CD8-positive, alpha-beta memory T cell (primary cell): Measurements from ENCODE around the gene ESRRB. TPM values are rescaled to one million over a fixed set of nuclear protein-coding genes. Genes with fewer than 3 reads are reported as not detected.

Experiments used
- CTCF ChIA-PET: fragments of 350-600 bp; sonication (Branson Sonifier 250); formaldehyde crosslinking; loops from one replicate; lab custom pipeline; 2021; ENCODE audit warnings: antibody characterized with exemption; lab: Charles Lee
- POLR2A ChIA-PET: fragments of 350-600 bp; sonication (Branson Sonifier 250); formaldehyde crosslinking; loops from one replicate; lab custom pipeline; 2021; ENCODE audit warnings: antibody characterized with exemption; lab: Charles Lee
- DNase-seq, 5 donors: peaks; one replicate each; pipeline versions ENCODE4 v3.0.0 to v3.0.0-alpha.2; 2020 to 2022; ENCODE audit warnings: mixed read lengths in 1 of 5
- H3K27ac ChIP-seq: one replicate; pipeline ENCODE4 v1.7.0; 2013; ENCODE audit warnings: low read depth, mild to moderate bottlenecking, low read length, moderate library complexity
- H3K27me3 ChIP-seq: 2 replicates; pipeline ENCODE4 v1.7.0; 2013; ENCODE audit warnings: low read length, mild to moderate bottlenecking; ENCODE audit not compliant: insufficient read depth, poor library complexity, severe bottlenecking
- H3K36me3 ChIP-seq: 2 replicates; pipeline ENCODE4 v1.7.0; 2013; ENCODE audit warnings: mild to moderate bottlenecking, low read length, moderate library complexity; ENCODE audit not compliant: insufficient read depth
- H3K4me1 ChIP-seq: 2 replicates; pipeline ENCODE4 v1.7.0; 2013; ENCODE audit warnings: mild to moderate bottlenecking, low read length, moderate library complexity; ENCODE audit not compliant: insufficient read depth
- H3K4me3 ChIP-seq: 2 replicates; pipeline ENCODE4 v1.7.0; 2013; ENCODE audit warnings: mild to moderate bottlenecking, low read length
- H3K9me3 ChIP-seq: 2 replicates; pipeline ENCODE4 v1.7.0; 2013; ENCODE audit warnings: mild to moderate bottlenecking, low read length
- H3K27ac Mint-ChIP-seq, 8 donors: one replicate each; pipeline ENCODE4 v1.8.0; 2020 to 2021; ENCODE audit warnings: mixed read lengths in 8 of 8, mild to moderate bottlenecking in 6 of 8, inconsistent platforms in 3 of 8, moderate library complexity in 3 of 8
- H3K27me3 Mint-ChIP-seq, 2 donors: one replicate each; pipeline ENCODE4 v1.8.0; 2020 to 2021; ENCODE audit warnings: mixed read lengths in 2 of 2, mild to moderate bottlenecking in 1 of 2, moderate library complexity in 1 of 2
- H3K36me3 Mint-ChIP-seq, 3 donors: one replicate each; pipeline ENCODE4 v1.8.0; 2020 to 2021; ENCODE audit warnings: mixed read lengths in 3 of 3, inconsistent platforms in 1 of 3, mild to moderate bottlenecking in 1 of 3
- H3K4me1 Mint-ChIP-seq, 3 donors: one replicate each; pipeline ENCODE4 v1.8.0; 2020 to 2021; ENCODE audit warnings: mixed read lengths in 3 of 3, inconsistent platforms in 1 of 3, mild to moderate bottlenecking in 1 of 3
- H3K4me3 Mint-ChIP-seq, 7 donors: one replicate each; pipeline ENCODE4 v1.8.0; 2020 to 2021; ENCODE audit warnings: mixed read lengths in 7 of 7, mild to moderate bottlenecking in 6 of 7, moderate library complexity in 4 of 7, inconsistent platforms in 2 of 7
- H3K9me3 Mint-ChIP-seq, 5 donors: one replicate each; pipeline ENCODE4 v1.8.0; 2020 to 2022; ENCODE audit warnings: mixed read lengths in 5 of 5, mild to moderate bottlenecking in 3 of 5, moderate library complexity in 2 of 5, inconsistent platforms in 1 of 5
- polyA plus RNA-seq: library from polyadenylated mRNA; unstranded; fragments of 300-500 nt; fragmentation: Illumina TruSeq; gene quantifications from one replicate; pipeline ENCODE4 v1.2.3, GENCODE V29; 2021
- total RNA-seq, 2 experiments: library from RNA; stranded (reverse); gene quantifications; one replicate each; pipeline ENCODE4 v1.2.3, GENCODE V29; 2021

The ESRRB gene
- total RNA-seq: not detected
- not detected for polyA plus RNA-seq

GRCh38 chr14:76375947-76376404, at the start of gene ESRRB:
TSS of gene ESRRB (plus strand) at chr14:76376137. CDS start at chr14:76376402, 265 bp downstream.
- Mint-ChIP-seq H3K4me3 (no peak within 1 kb of the TSS), H3K4me1 (no peaks in the 10 kb centered on the region), H3K27ac (no peak within 1 kb of the TSS), H3K36me3 (peaks cover 0 to 2% (median 0%) of the 10 kb centered on the region in 3 donors), H3K27me3 (peaks cover 42 to 86% of the 10 kb centered on the region in 2 donors), H3K9me3 (no peaks in the 10 kb centered on the region)
- Histone ChIP-seq H3K27ac (no peak within 1 kb of the TSS), H3K27me3 (no peaks in the 10 kb centered on the region), H3K36me3 (no peaks in the 10 kb centered on the region), H3K9me3 (no peaks in the 10 kb centered on the region), H3K4me3 (no peak within 1 kb of the TSS), H3K4me1 (no peaks in the 10 kb centered on the region)
- ChIA-PET CTCF (no interaction called here), POLR2A (no interaction called here)
- no peak for DNase-seq

GRCh38 chr14:76326918-76327689, 48.8 kb upstream of the ESRRB start:
- ChIA-PET POLR2A (no interaction called here), CTCF (no interaction called here)
- H3K4me1 ChIP-seq: no peaks in the 10 kb centered on the region
- H3K36me3 ChIP-seq: no peaks in the 10 kb centered on the region
- Mint-ChIP-seq H3K36me3 (no peaks in the 10 kb centered on the region), H3K4me1 (no peaks in the 10 kb centered on the region), H3K27ac (no peak overlapping the region), H3K9me3 (no peaks in the 10 kb centered on the region), H3K27me3 (peaks cover 11 to 59% of the 10 kb centered on the region in 2 donors), H3K4me3 (no peak overlapping the region)
- no peaks in the 10 kb centered on the region for H3K9me3 ChIP-seq
- H3K27me3 ChIP-seq: peaks cover 4% of the 10 kb centered on the region
- DNase-seq: no peak
- H3K27ac ChIP-seq: no peak overlapping the region
- H3K4me3 ChIP-seq: no peak overlapping the region

GRCh38 chr14:76328457-76329137, 47.3 kb upstream of the ESRRB start:
- no peaks in the 10 kb centered on the region for H3K9me3 ChIP-seq
- no peaks in the 10 kb centered on the region for H3K4me1 Mint-ChIP-seq
- no peaks in the 10 kb centered on the region for H3K36me3 Mint-ChIP-seq
- peak overlapping the region in 1 of 8 donors; percentile 90 for H3K27ac Mint-ChIP-seq
- no peak for DNase-seq
- no peak overlapping the region for H3K27ac ChIP-seq
- peaks cover 11 to 55% of the 10 kb centered on the region in 2 donors for H3K27me3 Mint-ChIP-seq
- no peaks in the 10 kb centered on the region for H3K9me3 Mint-ChIP-seq
- H3K4me3 Mint-ChIP-seq: no peak overlapping the region
- H3K4me3 ChIP-seq: no peak overlapping the region
- POLR2A ChIA-PET: no interaction called here
- peaks cover 4% of the 10 kb centered on the region for H3K27me3 ChIP-seq
- H3K36me3 ChIP-seq: no peaks in the 10 kb centered on the region
- H3K4me1 ChIP-seq: no peaks in the 10 kb centered on the region
- CTCF ChIA-PET: interaction anchor here (1.7 kb wide), 1 partner anchor 278 kb away, joined by 3 read pairs; no protein-coding TSS in a partner anchor

GRCh38 chr14:76329154-76329928, 46.6 kb upstream of the ESRRB start:
- no peak overlapping the region for H3K4me3 ChIP-seq
- H3K36me3 ChIP-seq: no peaks in the 10 kb centered on the region
- H3K36me3 Mint-ChIP-seq: no peaks in the 10 kb centered on the region
- H3K27me3 ChIP-seq: peaks cover 4% of the 10 kb centered on the region
- DNase-seq: no peak
- ChIA-PET POLR2A (no interaction called here), CTCF (interaction anchor here (1.7 kb wide), 1 partner anchor 278 kb away, joined by 3 read pairs; no protein-coding TSS in a partner anchor)
- no peak overlapping the region for H3K27ac Mint-ChIP-seq
- H3K27me3 Mint-ChIP-seq: peaks cover 11 to 50% of the 10 kb centered on the region in 2 donors
- no peaks in the 10 kb centered on the region for H3K4me1 ChIP-seq
- no peak overlapping the region for H3K4me3 Mint-ChIP-seq
- H3K9me3 Mint-ChIP-seq: no peaks in the 10 kb centered on the region
- H3K4me1 Mint-ChIP-seq: no peaks in the 10 kb centered on the region
- no peak overlapping the region for H3K27ac ChIP-seq
- no peaks in the 10 kb centered on the region for H3K9me3 ChIP-seq

- no peaks in the 10 kb centered on the region for H3K36me3 ChIP-seq
- POLR2A ChIA-PET: no interaction called here
- no peak overlapping the region for H3K4me3 Mint-ChIP-seq
- CTCF ChIA-PET: no interaction called here
- H3K4me1 ChIP-seq: no peaks in the 10 kb centered on the region
- peaks cover 4% of the 10 kb centered on the region for H3K27me3 ChIP-seq
- no peaks in the 10 kb centered on the region for H3K4me1 Mint-ChIP-seq
- no peak for DNase-seq
- H3K4me3 ChIP-seq: no peak overlapping the region
- H3K9me3 ChIP-seq: no peaks in the 10 kb centered on the region
- H3K27ac Mint-ChIP-seq: no peak overlapping the region
- no peak overlapping the region for H3K27ac ChIP-seq
- H3K36me3 Mint-ChIP-seq: no peaks in the 10 kb centered on the region
- peaks cover 11 to 50% of the 10 kb centered on the region in 2 donors for H3K27me3 Mint-ChIP-seq
- no peaks in the 10 kb centered on the region for H3K9me3 Mint-ChIP-seq
Observed at GRCh38 chr14:76329951-76330350, 46.0 kb upstream of the ESRRB start.

GRCh38 chr14:76330411-76331327, 45.3 kb upstream of the ESRRB start:
- Histone ChIP-seq H3K4me1 (no peaks in the 10 kb centered on the region), H3K36me3 (no peaks in the 10 kb centered on the region), H3K4me3 (no peak overlapping the region), H3K9me3 (no peaks in the 10 kb centered on the region), H3K27ac (no peak overlapping the region), H3K27me3 (peaks cover 4% of the 10 kb centered on the region)
- H3K4me3 Mint-ChIP-seq: no peak overlapping the region
- ChIA-PET CTCF (interaction anchor here (0.9 kb wide), 1 partner anchor 22 kb away, joined by 5 read pairs; no protein-coding TSS in a partner anchor), POLR2A (no interaction called here)
- no peak for DNase-seq
- H3K4me1 Mint-ChIP-seq: no peaks in the 10 kb centered on the region
- H3K27me3 Mint-ChIP-seq: peaks cover 11 to 47% of the 10 kb centered on the region in 2 donors
- H3K36me3 Mint-ChIP-seq: no peaks in the 10 kb centered on the region
- no peaks in the 10 kb centered on the region for H3K9me3 Mint-ChIP-seq
- H3K27ac Mint-ChIP-seq: no peak overlapping the region

- no peak for DNase-seq
- Histone ChIP-seq H3K4me1 (no peaks in the 10 kb centered on the region), H3K9me3 (no peaks in the 10 kb centered on the region), H3K36me3 (no peaks in the 10 kb centered on the region), H3K4me3 (no peak overlapping the region), H3K27me3 (peaks cover 4% of the 10 kb centered on the region), H3K27ac (no peak overlapping the region)
- H3K9me3 Mint-ChIP-seq: no peaks in the 10 kb centered on the region
- peaks cover 12 to 49% of the 10 kb centered on the region in 2 donors for H3K27me3 Mint-ChIP-seq
- H3K27ac Mint-ChIP-seq: no peak overlapping the region
- H3K4me3 Mint-ChIP-seq: no peak overlapping the region
- H3K36me3 Mint-ChIP-seq: no peaks in the 10 kb centered on the region
- POLR2A ChIA-PET: no interaction called here
- CTCF ChIA-PET: interaction anchor here (0.9 kb wide), 1 partner anchor 21 kb away, joined by 5 read pairs; no protein-coding TSS in a partner anchor
- H3K4me1 Mint-ChIP-seq: no peaks in the 10 kb centered on the region
Observed at GRCh38 chr14:76331328-76332011, 44.5 kb upstream of the ESRRB start.
